ENCODE results near the gene FAM120A.

Gene FAM120A

DNA sequence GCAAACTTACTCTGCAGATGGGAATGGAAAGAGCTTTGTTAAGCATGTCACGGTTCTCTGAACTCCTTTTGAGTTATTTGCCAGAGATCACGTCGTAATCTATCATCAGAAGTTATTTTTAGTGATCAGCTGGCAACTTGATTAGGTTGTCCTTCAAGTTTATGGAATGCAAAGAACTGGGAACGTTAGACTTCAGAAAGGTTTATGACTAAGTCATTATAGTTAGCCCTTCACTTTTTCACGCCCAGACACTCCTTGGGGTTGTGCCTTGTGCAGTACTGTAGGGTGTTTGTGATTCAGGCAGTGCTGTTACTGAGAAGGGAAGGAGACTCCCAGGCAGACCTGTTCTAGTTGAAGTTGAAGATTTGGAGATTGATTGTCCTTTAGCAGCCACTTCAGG lies 98.1 kb downstream of the FAM120A start:
- Histone ChIP-seq H3K9ac (ENCODE audit: low read depth, low read length, poor library complexity, severe bottlenecking) (no peak overlapping the region), H3K4me1 (ENCODE audit: insufficient read depth, low read length, poor library complexity, severe bottlenecking) (no peaks in the 10 kb centered on the region), H3K36me3 (ENCODE audit: insufficient read depth, low read length) (peaks cover 71% of the 10 kb centered on the region), H3K9me2 (replicated peaks; ENCODE audit: low read depth, low read length) (no peaks in the 10 kb centered on the region), H3K79me2 (ENCODE audit: insufficient read depth, low read length) (no peaks in the 10 kb centered on the region), H4K20me1 (ENCODE audit: insufficient read depth, low read length, poor library complexity, severe bottlenecking) (no peaks in the 10 kb centered on the region), H3K9me3 (ENCODE audit: insufficient read depth, low read depth, low read length) (no peaks in the 10 kb centered on the region), H3K4me2 (ENCODE audit: low read depth, low read length, poor library complexity, severe bottlenecking) (no peak overlapping the region), H3K27me3 (ENCODE audit: insufficient read depth, low read length, poor library complexity, severe bottlenecking) (no peaks in the 10 kb centered on the region), H3K4me3 (ENCODE audit: low read length, poor library complexity, severe bottlenecking) (no peak overlapping the region), H3F3A (ENCODE audit: low read depth) (no peaks in the 10 kb centered on the region), H2AFZ (ENCODE audit: low read length) (no peak overlapping the region)
- no peak for TF ChIP-seq EZH2phosphoT487 (IDR thresholded peaks at IDR 0.05; ENCODE audit: borderline replicate concordance)
- TF ChIP-seq CTCF (conservative IDR thresholded peaks at IDR 0.05; ENCODE audit: low read length): no peak

DNA sequence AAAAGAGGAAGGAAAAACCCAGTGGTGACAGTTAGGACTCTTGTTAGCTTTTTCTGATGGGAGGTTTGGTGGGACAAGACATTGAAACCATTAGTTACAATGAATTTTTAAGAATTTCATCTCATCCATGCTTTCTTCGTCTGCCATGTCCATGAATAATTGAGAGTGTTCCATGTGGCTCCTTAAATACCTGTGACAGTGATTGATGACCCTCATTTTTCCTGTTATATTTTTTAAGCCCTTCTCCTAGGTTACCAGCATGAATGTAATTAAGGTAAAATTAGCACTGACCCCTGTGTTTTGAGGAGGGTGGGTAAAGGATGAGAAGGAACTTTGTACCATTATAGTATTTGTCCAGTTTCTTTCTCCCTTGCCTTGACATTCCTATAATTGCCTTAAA lies 101.4 kb downstream of the FAM120A start:
- Histone ChIP-seq H3K79me2 (ENCODE audit: insufficient read depth, low read length) (no peaks in the 10 kb centered on the region), H3K9ac (ENCODE audit: low read depth, low read length, poor library complexity, severe bottlenecking) (no peak overlapping the region), H3K36me3 (ENCODE audit: insufficient read depth, low read length) (peaks cover 78% of the 10 kb centered on the region; the same call in 1 of the 2 replicates), H3K9me2 (replicated peaks; ENCODE audit: low read depth, low read length) (no peaks in the 10 kb centered on the region), H4K20me1 (ENCODE audit: insufficient read depth, low read length, poor library complexity, severe bottlenecking) (no peaks in the 10 kb centered on the region), H3K27me3 (ENCODE audit: insufficient read depth, low read length, poor library complexity, severe bottlenecking) (no peaks in the 10 kb centered on the region), H3K4me1 (ENCODE audit: insufficient read depth, low read length, poor library complexity, severe bottlenecking) (no peaks in the 10 kb centered on the region), H3K4me3 (ENCODE audit: low read length, poor library complexity, severe bottlenecking) (no peak overlapping the region), H2AFZ (ENCODE audit: low read length) (no peak overlapping the region), H3F3A (ENCODE audit: low read depth) (no peaks in the 10 kb centered on the region), H3K4me2 (ENCODE audit: low read depth, low read length, poor library complexity, severe bottlenecking) (no peak overlapping the region), H3K9me3 (ENCODE audit: insufficient read depth, low read depth, low read length) (no peaks in the 10 kb centered on the region)
- TF ChIP-seq EZH2phosphoT487 (IDR thresholded peaks at IDR 0.05; ENCODE audit: borderline replicate concordance): no peak
- TF ChIP-seq CTCF (conservative IDR thresholded peaks at IDR 0.05; ENCODE audit: low read length): no peak

DNA sequence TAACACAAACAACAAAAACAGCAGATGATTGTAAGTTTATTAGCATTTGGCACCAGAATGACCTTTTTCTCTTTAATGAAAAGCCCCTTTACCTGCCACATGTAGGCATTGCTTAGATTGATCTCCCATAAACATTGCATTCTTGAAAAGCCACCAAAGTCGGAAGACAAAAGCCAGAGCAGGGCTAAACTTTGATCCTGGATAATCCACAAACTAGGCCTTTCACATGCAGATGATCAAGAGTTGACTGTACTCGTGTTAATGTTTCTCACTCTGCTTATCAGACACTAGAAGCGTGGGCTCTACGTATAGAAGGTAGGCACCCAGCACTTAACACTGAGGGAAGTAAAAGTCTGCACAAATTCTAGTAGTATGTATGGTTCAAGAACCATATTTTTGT lies 103.9 kb downstream of the FAM120A start:
- peaks cover 87% of the 10 kb centered on the region; the same call in 1 of the 2 replicates for H3K36me3 ChIP-seq (ENCODE audit: insufficient read depth, low read length)
- H2AFZ ChIP-seq (ENCODE audit: low read length): no peak overlapping the region
- no peak overlapping the region for H3K4me3 ChIP-seq (ENCODE audit: low read length, poor library complexity, severe bottlenecking)
- H4K20me1 ChIP-seq (ENCODE audit: insufficient read depth, low read length, poor library complexity, severe bottlenecking): no peaks in the 10 kb centered on the region
- no peaks in the 10 kb centered on the region for H3K9me3 ChIP-seq (ENCODE audit: insufficient read depth, low read depth, low read length)
- no peaks in the 10 kb centered on the region for H3F3A ChIP-seq (ENCODE audit: low read depth)
- H3K4me1 ChIP-seq (ENCODE audit: insufficient read depth, low read length, poor library complexity, severe bottlenecking): no peaks in the 10 kb centered on the region
- no peaks in the 10 kb centered on the region for H3K27me3 ChIP-seq (ENCODE audit: insufficient read depth, low read length, poor library complexity, severe bottlenecking)
- H3K9ac ChIP-seq (ENCODE audit: low read depth, low read length, poor library complexity, severe bottlenecking): no peak overlapping the region
- no peaks in the 10 kb centered on the region for H3K9me2 ChIP-seq (replicated peaks; ENCODE audit: low read depth, low read length)
- no peaks in the 10 kb centered on the region for H3K79me2 ChIP-seq (ENCODE audit: insufficient read depth, low read length)
- no peak overlapping the region for H3K4me2 ChIP-seq (ENCODE audit: low read depth, low read length, poor library complexity, severe bottlenecking)
- TF ChIP-seq EZH2phosphoT487 (IDR thresholded peaks at IDR 0.05; ENCODE audit: borderline replicate concordance): no peak
- TF ChIP-seq CTCF (conservative IDR thresholded peaks at IDR 0.05; ENCODE audit: low read length): no peak
